Measurements from ENCODE around the gene HMGCLL1.

The HMGCLL1 gene

GRCh38 chr6:55438203-55438602 lies 140.8 kb downstream of the HMGCLL1 start:
- no peak for DNase-seq

GRCh38 chr6:55437141-55437540 lies 141.9 kb downstream of the HMGCLL1 start:
- no peak for DNase-seq

GRCh38 chr6:55433446-55434130 lies 145.4 kb downstream of the HMGCLL1 start:
- DNase-seq: no peak

- DNase-seq: no peak
Observed at GRCh38 chr6:55423933-55424332, 155.1 kb downstream of the HMGCLL1 start.

- no peak for DNase-seq
Observed at GRCh38 chr6:55410674-55411073, 168.3 kb downstream of the HMGCLL1 start.

- DNase-seq: no peak
Observed at GRCh38 chr6:55405474-55406235, 173.3 kb downstream of the HMGCLL1 start.

- DNase-seq: no peak
Observed at GRCh38 chr6:55399351-55399750, 179.6 kb downstream of the HMGCLL1 start.

- DNase-seq: no peak
Observed at GRCh38 chr6:55397986-55398385, 181.0 kb downstream of the HMGCLL1 start.

GRCh38 chr6:55395871-55396270 lies 183.1 kb downstream of the HMGCLL1 start:
- DNase-seq: no peak

- no peak for DNase-seq
Observed at GRCh38 chr6:55388211-55388610, 190.8 kb downstream of the HMGCLL1 start.

All from hematopoietic multipotent progenitor cell treated with erythropoietin and hydrocortisone succinate and interleukin-3 and kit ligand, for 4 days (in vitro differentiated cells).